HCT116 (cell line): Measurements from ENCODE around the gene HSF2BP.

Experiments used
- CTCF ChIP-seq, 3 experiments: fragments of 200-600 bp in 1 of 3; sonication (generic) in 1 of 3; IDR thresholded peaks in 2 of 3; conservative IDR thresholded peaks in 1 of 3; 2 replicates each; pipeline ENCODE4 v1.5.1; 2012 to 2017; ENCODE audit warnings: low read depth in 2 of 3, low read length in 2 of 3, antibody characterized with exemption in 1 of 3, borderline replicate concordance in 1 of 3, control low read depth in 1 of 3, mild to moderate bottlenecking in 1 of 3, mixed read lengths in 1 of 3, mixed run types in 1 of 3, moderate library complexity in 1 of 3; ENCODE audit not compliant: insufficient read depth in 1 of 3
- EZH2 ChIP-seq: fragments of 200-600 bp; sonication (generic); IDR thresholded peaks from 2 replicates; pipeline ENCODE4 v1.6.1; 2017; ENCODE audit warnings: antibody characterized with exemption, mixed run types
- MAX ChIP-seq: IDR thresholded peaks from 2 replicates; pipeline ENCODE4 v1.6.1; 2012
- RAD21 ChIP-seq: IDR thresholded peaks from 2 replicates; pipeline ENCODE4 v1.6.1; 2012; ENCODE audit warnings: low read depth, mild to moderate bottlenecking
- SIN3A ChIP-seq: IDR thresholded peaks from 2 replicates; pipeline ENCODE4 v1.6.1; 2012; ENCODE audit warnings: low read depth
- SP1 ChIP-seq: IDR thresholded peaks from 2 replicates; pipeline ENCODE4 v1.6.1; 2012; ENCODE audit warnings: low read depth
- SRF ChIP-seq: IDR thresholded peaks from 2 replicates; pipeline ENCODE4 v1.6.1; 2012; ENCODE audit warnings: low read depth
- TCF7L2 ChIP-seq: IDR thresholded peaks from 2 replicates; pipeline ENCODE4 v1.7.0; 2011; ENCODE audit warnings: borderline replicate concordance, inconsistent platforms; ENCODE audit not compliant: insufficient read depth, insufficient read length; ENCODE audit errors: extremely low read depth
- YY1 ChIP-seq: IDR thresholded peaks from 2 replicates; pipeline ENCODE4 v1.6.1; 2011; ENCODE audit warnings: low read length, low read depth, moderate library complexity, mild to moderate bottlenecking; ENCODE audit not compliant: insufficient replicate concordance; ENCODE audit errors: extremely low read depth
- ZFX ChIP-seq: fragments of 450-650 bp; IDR thresholded peaks from 2 replicates; pipeline ENCODE4 v1.6.1; 2017
- ZNF274 ChIP-seq: fragments of 200-500 bp; sonication (Bioruptor generic); IDR thresholded peaks from 2 replicates; pipeline ENCODE4 v1.6.1; 2014; ENCODE audit warnings: mild to moderate bottlenecking, low read depth, low read length, inconsistent platforms

- TF ChIP-seq MAX (no peak), EZH2 (no peak), YY1 (no peak), CTCF (IDR thresholded peaks at IDR 0.05 in 2 of 3, conservative IDR thresholded peaks at IDR 0.05 in 1 of 3; ENCODE audit: borderline replicate concordance in 1 of 3, insufficient read depth in 1 of 3, low read depth in 2 of 3, low read length in 2 of 3) (no peak), RAD21 (no peak), SRF (no peak), SIN3A (no peak), ZFX (no peak), ZNF274 (no peak), TCF7L2 (no peak), SP1 (no peak)
Measured at GRCh38 chr21:43686811-43687565, 27.7 kb upstream of the HSF2BP start.
